Heart left ventricle (tissue), 16 donors: ENCODE data around the gene FRMD1. TPM values are rescaled to one million over a fixed set of nuclear protein-coding genes. Genes with fewer than 3 reads are reported as not detected.

ENCODE experiments used
- ATAC-seq, 4 donors: fragments of 200-7000 bp; cut with Tn5 transposase; one replicate each; pipeline ENCODE4 v1.9.1; 2020 to 2022; ENCODE audit warnings: moderate library complexity in 4 of 4, mild to moderate bottlenecking in 3 of 4, moderate number of reproducible peaks in 1 of 4
- DNase-seq, 5 donors: peaks; one replicate each; pipeline ENCODE4 v3.0.0-alpha.2; 2020
- H3K27ac ChIP-seq, 12 donors: fragments of 200-600 bp; sonication (generic) in 4 of 12; one replicate each; pipeline versions ENCODE4 v1.5.0 to v1.8.0; 2016 to 2022; ENCODE audit warnings: mild to moderate bottlenecking in 2 of 12
- H3K27me3 ChIP-seq, 9 donors: fragments of 200-600 bp; sonication (generic) in 2 of 9; one replicate each; pipeline versions ENCODE4 v1.5.1 to v1.8.0; 2016 to 2022; ENCODE audit warnings: mild to moderate bottlenecking in 3 of 9
- H3K36me3 ChIP-seq, 9 donors: fragments of 200-600 bp; sonication (generic) in 2 of 9; one replicate each; pipeline versions ENCODE4 v1.5.0 to v1.8.0; 2018 to 2022; ENCODE audit warnings: mild to moderate bottlenecking in 2 of 9
- H3K4me1 ChIP-seq, 12 donors: fragments of 200-600 bp; sonication (generic) in 4 of 12; one replicate each; pipeline versions ENCODE4 v1.5.0 to v1.8.0; 2016 to 2022; ENCODE audit warnings: mild to moderate bottlenecking in 3 of 12
- H3K4me3 ChIP-seq, 12 donors: fragments of 200-600 bp; sonication (generic) in 4 of 12; one replicate each; pipeline versions ENCODE4 v1.5.0 to v1.8.0; 2017 to 2022; ENCODE audit warnings: mild to moderate bottlenecking in 9 of 12, moderate library complexity in 4 of 12
- H3K9me3 ChIP-seq, 12 donors: fragments of 200-600 bp; sonication (generic) in 4 of 12; one replicate each; pipeline versions ENCODE4 v1.5.0 to v1.8.0; 2016 to 2022; ENCODE audit warnings: mild to moderate bottlenecking in 1 of 12
- POLR2A ChIP-seq, 2 donors: fragments of 450-650 bp; IDR thresholded peaks; one replicate each; pipeline ENCODE4 v1.6.1; 2017; ENCODE audit warnings: antibody characterized with exemption in 2 of 2, mild to moderate bottlenecking in 2 of 2, moderate library complexity in 2 of 2
- WGBS, 4 donors: extraction: QIAGEN DNeasy Blood & Tissue Kit in 2 of 4; methylation state at CpG; one replicate each; pipeline versions ENCODE4 v1.1.5 to v1.1.7; 2013 to 2018; 5-methylcytosine and 5-hydroxymethylcytosine counted together
- intact Hi-C, 10 donors: fragments of 100-400 bp; cut with DNase I; formaldehyde crosslinking; loops; one replicate each; pipeline versions ENCODE4 v1.11.1 to v1.14.2; 2022
- polyA plus RNA-seq, 2 donors: library from polyadenylated mRNA; stranded (reverse); fragments of 200-250 nt; gene quantifications; one replicate each; pipeline ENCODE4 v1.2.3, GENCODE V29; 2013
- total RNA-seq, 9 donors: library from RNA; depleted of rRNA in 2 of 9; stranded (reverse); fragments of >200 nt in 2 of 9; fragmentation: NEBNext Ultra II Directional in 3 of 9; extraction: Animal tissue kit (Norgen Biotek cat#: 25700) in 3 of 9; gene quantifications; one replicate each; pipeline versions ENCODE4 v1.1.0 to v1.2.4, GENCODE V29; 2016 to 2023
- TF ChIP-seq, protein P1 (sequence below), 12 donors: fragments of 200-600 bp; sonication (generic) in 4 of 12; IDR thresholded peaks; one replicate each; pipeline versions ENCODE4 v1.5.0 to v1.8.0; 2018 to 2022; ENCODE audit warnings: antibody characterized with exemption in 12 of 12, mild to moderate bottlenecking in 5 of 12
- donor health status: ischemic (EF 13 %, LVEDD 7.1; RV severe dilation, severe dysfunction).
- donor health status: healthy with polysubstance abuse.
- donor health status: DM: no; HTN: yes; CAD: no.
- donor health status: DM: no; HTN: no; CAD: no.
- donor health status: ischemic (EF 25% LVEDD 6.9; RV normal size, moderate dysfunction).
- donor health status: ischemic (EF 25% LVEDD 5.7; RV mildly dilated, moderate dysfunction).
- donor health status: healthy.
- donor health status: DM: yes; HTN: yes; CAD: no.
- donor health status: ischemic (EF 35%, LVEDD 5.7; RV mildly dilated, moderate dysfunction).
- donor health status: nonischemic (EF 11% LVEDD 7.7; RV severe dilation, severe dysfunction).
- donor health status: DM: yes; HTN: yes; CAD: no.
- donor health status: PGD.
- donor health status: ischemic (EF 29% LVEDD 5.4; RV normal size, mild dysfunction).
- donor health status: nonischemic (EF 23%, LVEDD 6.1; RV moderate dilation, normal function).

The FRMD1 gene
- total and polyA plus RNA-seq, 11 donors: 0.04 to 0.50 (median 0.14) TPM; not detected in 7

DNA sequence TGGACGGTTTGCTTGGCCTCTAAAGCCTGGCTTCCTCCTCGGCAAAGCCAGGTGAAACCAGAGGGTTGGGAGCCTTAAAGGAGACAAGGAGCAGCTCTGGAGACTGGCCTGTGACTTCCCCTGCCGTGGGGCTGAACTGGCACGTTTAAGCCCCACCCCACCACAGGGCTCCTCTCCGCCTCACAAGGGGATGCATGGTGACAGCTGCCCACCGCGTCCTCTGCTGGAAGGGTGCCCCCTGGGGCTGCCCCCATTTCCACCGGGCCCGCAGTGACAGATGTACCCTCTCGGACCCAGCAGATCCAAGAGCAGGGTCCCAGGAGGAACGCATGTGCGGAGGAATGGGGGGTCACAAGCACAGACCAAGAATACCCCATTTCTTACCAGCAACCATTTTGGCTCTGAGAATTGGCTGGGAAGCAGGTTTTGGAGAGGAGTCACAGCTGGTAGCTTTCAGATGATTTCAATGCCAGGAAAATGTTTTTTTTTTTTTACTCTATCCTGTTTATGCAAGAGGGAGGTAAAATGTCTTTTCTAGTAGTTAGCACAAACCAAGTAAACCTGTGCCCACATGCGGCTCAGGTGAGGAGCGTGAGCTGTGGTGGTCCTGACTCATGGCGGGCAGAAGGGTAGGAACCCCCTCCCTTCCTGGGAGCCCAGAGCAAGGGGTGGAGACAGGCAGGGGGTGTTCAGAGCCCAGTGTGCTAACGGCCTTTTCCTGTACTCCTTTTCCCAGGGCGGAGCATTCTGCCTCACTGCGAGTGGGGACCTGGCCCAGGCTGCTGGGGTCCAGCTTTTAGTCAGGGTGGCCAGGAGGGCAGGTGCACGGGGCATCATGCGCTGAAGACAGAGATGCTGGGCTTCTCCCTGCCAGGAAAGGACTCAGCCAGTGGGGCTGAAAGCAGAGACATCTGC, 33.0 kb downstream of the FRMD1 start:
- H3K4me1 ChIP-seq: peaks cover 6 to 27% (median 13%) of the 10 kb centered on the region in 12 donors
- no peak for TF ChIP-seq POLR2A (IDR thresholded peaks at IDR 0.05)
- TF ChIP-seq, protein P1, sequence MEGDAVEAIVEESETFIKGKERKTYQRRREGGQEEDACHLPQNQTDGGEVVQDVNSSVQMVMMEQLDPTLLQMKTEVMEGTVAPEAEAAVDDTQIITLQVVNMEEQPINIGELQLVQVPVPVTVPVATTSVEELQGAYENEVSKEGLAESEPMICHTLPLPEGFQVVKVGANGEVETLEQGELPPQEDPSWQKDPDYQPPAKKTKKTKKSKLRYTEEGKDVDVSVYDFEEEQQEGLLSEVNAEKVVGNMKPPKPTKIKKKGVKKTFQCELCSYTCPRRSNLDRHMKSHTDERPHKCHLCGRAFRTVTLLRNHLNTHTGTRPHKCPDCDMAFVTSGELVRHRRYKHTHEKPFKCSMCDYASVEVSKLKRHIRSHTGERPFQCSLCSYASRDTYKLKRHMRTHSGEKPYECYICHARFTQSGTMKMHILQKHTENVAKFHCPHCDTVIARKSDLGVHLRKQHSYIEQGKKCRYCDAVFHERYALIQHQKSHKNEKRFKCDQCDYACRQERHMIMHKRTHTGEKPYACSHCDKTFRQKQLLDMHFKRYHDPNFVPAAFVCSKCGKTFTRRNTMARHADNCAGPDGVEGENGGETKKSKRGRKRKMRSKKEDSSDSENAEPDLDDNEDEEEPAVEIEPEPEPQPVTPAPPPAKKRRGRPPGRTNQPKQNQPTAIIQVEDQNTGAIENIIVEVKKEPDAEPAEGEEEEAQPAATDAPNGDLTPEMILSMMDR (IDR thresholded peaks at IDR 0.05): no peak
- intact Hi-C loops: loop anchor here in 2 of 10 donors (5.0 to 10.0 kb wide), 2 partner anchors 111 to 114 kb away; no protein-coding TSS in a partner anchor
- no peak overlapping the region for H3K4me3 ChIP-seq
- WGBS, 4 donors: 51 to 64% (median 56%) methylated on average over 16 to 20 of the region's 20 CpGs
- no peaks in the 10 kb centered on the region for H3K36me3 ChIP-seq
- peak overlapping the region in 10 of 12 donors; percentile 34 to 78 (median 68) for H3K27ac ChIP-seq
- no peaks in the 10 kb centered on the region for H3K27me3 ChIP-seq
- no peak for DNase-seq
- peak in 2 of 4 donors; percentile 17 to 40 for ATAC-seq
- H3K9me3 ChIP-seq: peaks cover 0 to 5% (median 0%) of the 10 kb centered on the region in 12 donors

DNA sequence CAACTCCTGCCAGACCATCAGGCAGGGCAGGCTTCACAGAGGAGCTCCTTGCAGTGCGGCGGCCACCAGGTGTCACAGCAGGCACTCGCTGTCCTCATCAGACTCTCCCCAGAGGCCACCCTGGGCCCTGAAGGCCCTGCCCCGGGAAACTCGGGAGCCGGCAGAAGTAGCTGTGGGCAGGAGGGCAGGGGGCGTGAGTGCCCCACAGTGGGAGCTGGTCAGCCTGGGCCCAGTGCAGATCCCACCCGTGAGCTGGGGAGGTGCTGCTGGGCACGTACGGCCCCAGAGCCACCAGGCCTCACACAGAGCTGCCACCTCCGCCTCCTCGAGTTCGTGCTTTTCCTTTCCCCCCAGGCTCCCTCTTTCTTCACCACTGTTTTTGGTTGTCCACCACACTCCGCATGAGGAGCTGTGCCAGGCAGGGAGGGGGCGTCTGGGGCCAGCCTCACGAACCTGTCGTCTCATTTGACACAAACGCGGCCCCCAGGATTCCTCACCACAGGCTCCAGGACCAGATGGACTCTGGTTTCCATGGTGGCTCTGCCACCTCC, 33.8 kb downstream of the FRMD1 start:
- no peak for TF ChIP-seq POLR2A (IDR thresholded peaks at IDR 0.05)
- TF ChIP-seq, protein P1 (IDR thresholded peaks at IDR 0.05): peak in 8 of 12 donors; percentile 7 to 28 (median 18)
- WGBS, 4 donors: 72 to 85% (median 78%) methylated on average over 19 of the region's 19 CpGs
- ATAC-seq: peak in 3 of 4 donors; percentile 25 to 53 (median 41)
- Histone ChIP-seq H3K4me3 (no peak overlapping the region), H3K27ac (peak overlapping the region in 10 of 12 donors; percentile 34 to 78 (median 68)), H3K27me3 (no peaks in the 10 kb centered on the region), H3K36me3 (no peaks in the 10 kb centered on the region), H3K9me3 (peaks cover 0 to 12% (median 6%) of the 10 kb centered on the region in 12 donors), H3K4me1 (peaks cover 6 to 20% (median 13%) of the 10 kb centered on the region in 12 donors)
- no peak for DNase-seq
- intact Hi-C loops: loop anchor here in 2 of 10 donors (5.0 to 10.0 kb wide), 2 partner anchors 110 to 113 kb away; no protein-coding TSS in a partner anchor

DNA sequence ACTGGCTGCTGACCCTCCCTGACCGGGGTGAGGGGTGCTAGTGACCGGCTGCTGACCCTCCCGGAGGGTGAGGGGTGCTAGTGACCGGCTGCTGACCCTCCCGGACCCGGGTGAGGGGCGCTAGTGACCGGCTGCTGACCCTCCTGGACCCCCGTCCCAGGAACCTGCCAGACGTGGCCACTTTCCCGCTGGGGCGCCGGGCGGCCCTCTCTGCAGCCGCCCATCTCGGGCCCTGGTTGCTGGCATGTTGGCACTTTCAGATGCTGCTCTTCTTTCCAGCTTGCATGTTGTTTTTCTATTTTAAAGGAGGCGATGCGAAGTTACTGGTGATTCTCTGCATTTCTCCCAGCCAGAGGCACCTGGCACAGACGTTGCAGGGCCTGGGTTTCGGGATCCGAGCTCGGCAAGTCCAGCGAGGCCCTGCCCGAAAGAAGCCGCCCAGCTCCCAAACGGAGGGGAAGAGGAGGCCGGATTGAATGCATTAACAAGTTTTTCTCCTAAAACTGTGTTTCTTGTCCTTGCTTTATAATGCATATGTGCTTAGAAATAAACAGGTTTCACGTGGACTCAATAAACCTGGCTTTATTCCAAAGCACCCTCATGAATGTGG, 34.4 kb downstream of the FRMD1 start:
- Histone ChIP-seq H3K4me1 (peaks cover 6 to 19% (median 13%) of the 10 kb centered on the region in 12 donors), H3K4me3 (no peak overlapping the region), H3K9me3 (peaks cover 0 to 18% (median 12%) of the 10 kb centered on the region in 12 donors), H3K36me3 (no peaks in the 10 kb centered on the region), H3K27ac (no peak overlapping the region), H3K27me3 (no peaks in the 10 kb centered on the region)
- no peak for ATAC-seq
- intact Hi-C loops: loop anchor here in 2 of 10 donors (5.0 to 10.0 kb wide), 2 partner anchors 110 to 112 kb away; no protein-coding TSS in a partner anchor
- no peak for DNase-seq
- 93 to 96% (median 95%) methylated on average over 21 to 28 of the region's 28 CpGs for WGBS, 4 donors
- TF ChIP-seq, protein P1 (IDR thresholded peaks at IDR 0.05): no peak
- no peak for TF ChIP-seq POLR2A (IDR thresholded peaks at IDR 0.05)
